GM18526 (cell line): Measurements from ENCODE around the gene PNPLA7.

ENCODE experiments used
- POLR2A ChIP-seq: IDR thresholded peaks from 3 replicates; pipeline ENCODE4 v1.6.1; 2011; ENCODE audit not compliant: insufficient read length; ENCODE audit errors: extremely low read depth

The PNPLA7 gene

DNA sequence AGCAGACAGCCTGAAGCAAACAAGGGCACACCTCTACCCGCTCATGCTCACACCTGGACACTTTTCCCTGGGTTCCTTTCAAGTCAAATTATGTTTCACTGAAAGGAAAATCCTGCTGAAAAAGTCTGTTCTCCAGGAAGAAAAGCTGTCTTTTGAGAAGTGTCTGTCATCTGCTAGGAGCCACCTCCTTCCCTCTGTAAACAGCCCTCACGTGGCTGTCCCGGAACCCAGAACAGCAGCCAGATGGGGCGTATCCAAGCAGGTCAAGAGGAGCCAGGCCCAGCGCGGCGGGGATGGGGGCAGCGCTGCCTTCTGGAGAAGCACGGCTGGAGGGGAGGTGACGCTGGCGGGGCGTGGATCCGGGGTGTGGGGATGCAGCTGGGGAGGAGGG, at the start of gene PNPLA7:
TSS of gene PNPLA7 (minus strand) at position 172 of the 391 bp plus-strand sequence. CDS start 205 bp downstream, outside the sequence.
- TF ChIP-seq POLR2A: no peak

DNA sequence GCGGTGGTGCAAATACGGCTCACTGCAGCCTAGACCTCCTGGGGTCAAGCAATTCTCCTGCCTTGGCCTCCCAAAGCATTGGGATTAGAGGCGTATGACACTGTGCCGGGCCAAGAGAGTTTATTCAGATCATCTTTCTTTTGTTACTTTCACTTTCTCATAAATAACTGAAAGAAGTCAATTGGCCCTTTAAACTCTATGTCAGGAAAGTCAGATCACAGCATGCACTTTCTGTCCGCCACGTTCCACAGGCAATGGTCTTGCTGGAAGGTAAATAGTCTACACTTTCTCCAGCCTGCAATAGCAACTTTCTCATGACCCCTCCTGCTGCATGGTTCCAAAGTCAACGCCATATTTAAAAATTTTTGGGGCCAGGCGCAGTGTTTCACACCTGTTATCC, 48.7 kb upstream of the PNPLA7 start:
- TF ChIP-seq POLR2A: no peak

DNA sequence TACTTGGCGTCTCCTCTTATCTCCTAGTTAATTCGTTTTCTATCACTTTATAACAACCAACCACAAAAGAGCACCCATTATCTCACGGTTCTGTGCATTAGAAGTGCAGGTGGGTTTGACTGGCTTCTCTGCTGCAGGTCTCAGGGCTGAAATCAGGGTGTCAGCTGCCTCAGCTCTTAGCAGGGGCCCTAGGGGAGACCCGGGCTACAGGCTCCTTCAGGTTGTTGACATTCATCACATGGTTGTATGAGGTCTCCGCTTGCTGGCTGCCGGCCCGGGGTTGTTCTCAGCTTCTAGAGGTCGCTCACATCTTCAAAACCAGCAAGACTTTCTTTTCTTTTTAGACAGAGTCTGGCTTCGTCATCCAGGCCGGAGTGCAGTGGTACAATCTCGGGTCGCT, 43.0 kb upstream of the PNPLA7 start:
- no peak for TF ChIP-seq POLR2A

DNA sequence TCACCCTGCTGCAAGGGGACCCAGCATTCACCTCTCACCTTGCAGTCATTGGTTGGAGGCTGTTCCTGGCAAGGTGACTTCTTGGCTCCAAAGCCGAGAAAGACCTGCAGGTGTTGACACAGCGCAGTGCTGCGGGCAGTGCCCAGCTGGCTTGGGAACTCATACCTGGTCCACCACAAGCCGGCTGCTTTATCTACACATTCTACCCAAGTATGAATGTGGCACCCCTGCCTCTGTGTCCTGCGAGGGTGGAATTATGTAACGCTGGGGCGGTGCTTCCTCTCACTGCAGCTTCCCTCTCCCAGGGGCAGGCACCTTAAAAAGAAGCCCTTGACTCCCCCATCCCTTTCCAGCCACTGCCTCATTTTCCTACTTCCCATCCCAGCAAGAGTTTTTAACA, 42.6 kb upstream of the PNPLA7 start:
- no peak for TF ChIP-seq POLR2A

DNA sequence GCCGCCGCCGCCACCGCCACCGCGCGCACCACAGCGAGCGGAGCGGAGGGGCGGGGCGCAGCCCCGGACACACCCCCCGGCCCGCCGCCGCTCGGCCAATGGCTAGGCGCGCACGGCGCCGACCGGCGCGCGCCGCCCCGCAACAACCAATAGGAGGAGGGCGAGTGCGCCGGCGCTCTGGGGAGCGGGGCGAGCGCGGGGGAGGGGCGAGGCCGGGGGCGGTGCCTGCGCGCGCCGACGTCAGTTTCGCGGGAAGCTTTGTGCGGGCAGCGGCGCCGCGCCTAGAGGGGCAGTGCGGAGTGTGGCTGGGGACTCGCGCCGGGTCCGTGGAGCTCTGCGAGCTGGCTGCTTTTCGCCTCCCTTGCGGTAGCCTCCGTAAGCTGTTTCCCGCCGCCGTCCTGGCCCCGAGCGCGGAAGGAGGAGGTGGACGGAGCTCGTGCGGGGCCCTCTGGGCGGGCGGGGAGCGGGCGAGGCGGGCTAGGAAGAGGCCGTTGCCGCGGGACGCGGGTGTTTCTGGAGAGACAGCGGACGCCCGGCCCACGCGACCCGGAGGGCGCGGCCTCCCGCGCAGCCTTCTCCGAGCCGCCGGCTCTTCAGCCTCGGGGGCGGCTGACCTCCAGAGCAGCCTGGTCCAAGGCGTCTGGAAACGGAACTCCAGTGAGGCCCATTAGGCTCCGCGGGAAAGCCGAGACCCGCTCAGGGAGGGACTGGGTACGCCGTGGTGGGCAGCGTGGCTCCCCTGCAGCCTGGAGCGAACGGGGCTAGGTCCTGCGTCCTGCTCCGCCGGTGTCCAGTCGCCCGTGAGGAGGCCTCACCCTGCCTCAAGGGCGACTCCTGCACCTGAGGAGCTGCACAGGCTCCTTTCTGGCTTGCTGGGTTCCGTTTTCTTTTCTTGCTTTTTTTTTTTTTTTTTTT, 40.5 kb upstream of the PNPLA7 start, which contains the start of gene ZMYND19:
TSS of gene ZMYND19 (minus strand) at position 44 of the 915 bp plus-strand sequence. CDS start 249 bp downstream, outside the sequence.
- peak; percentile 49 for TF ChIP-seq POLR2A

DNA sequence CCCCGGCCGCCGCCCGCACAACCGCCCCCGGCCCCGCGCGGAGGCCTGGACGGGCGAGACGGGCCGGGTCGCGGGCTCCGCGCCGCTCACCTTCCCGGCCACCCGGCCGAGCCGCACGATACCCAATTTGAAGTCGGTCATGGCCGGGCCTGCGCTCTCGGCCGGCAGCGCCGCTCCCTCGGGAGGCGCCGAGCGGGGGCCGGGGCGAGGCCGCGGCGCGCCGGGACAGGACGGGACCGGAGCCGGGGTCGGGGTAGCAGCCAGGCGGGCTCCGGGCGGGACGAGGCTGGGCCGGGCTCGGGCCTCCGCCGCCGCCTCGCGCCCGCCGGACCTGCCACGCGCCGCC, 39.9 kb upstream of the PNPLA7 start:
- TF ChIP-seq POLR2A: no peak

DNA sequence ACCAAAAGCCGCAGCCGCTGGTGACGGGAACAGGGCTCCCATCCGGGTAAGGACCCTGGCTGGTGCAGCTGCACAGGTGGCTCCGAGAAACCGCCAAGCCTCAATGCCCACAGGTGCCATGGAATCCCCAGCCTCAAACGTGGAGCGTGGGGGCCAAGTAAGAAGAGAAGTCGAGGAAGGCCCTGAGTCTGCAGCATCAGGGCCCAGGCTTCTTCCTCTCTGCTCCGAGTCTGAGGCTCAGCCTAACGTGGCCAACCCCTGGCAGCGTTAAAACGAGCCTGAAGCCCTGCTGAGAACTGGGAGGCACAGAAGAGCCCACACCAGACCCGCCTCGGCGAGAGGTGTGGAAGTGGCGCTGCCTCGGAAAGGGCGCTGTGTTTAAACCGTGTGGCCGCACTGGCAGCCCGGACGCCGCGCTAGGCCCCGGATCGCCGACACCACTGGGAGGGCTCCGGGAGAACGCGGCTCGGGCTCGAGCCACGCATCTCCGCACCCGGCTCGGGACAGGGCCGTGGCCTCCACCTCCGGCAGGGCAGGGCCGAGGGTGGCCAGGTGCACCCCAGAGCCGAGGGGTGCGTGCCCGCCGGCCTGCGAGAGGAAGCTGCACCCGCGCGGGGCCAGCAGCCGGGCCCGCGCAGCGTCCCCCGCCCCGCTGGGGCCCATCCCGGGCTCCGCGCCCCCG, 39.4 kb upstream of the PNPLA7 start:
- TF ChIP-seq POLR2A: no peak

DNA sequence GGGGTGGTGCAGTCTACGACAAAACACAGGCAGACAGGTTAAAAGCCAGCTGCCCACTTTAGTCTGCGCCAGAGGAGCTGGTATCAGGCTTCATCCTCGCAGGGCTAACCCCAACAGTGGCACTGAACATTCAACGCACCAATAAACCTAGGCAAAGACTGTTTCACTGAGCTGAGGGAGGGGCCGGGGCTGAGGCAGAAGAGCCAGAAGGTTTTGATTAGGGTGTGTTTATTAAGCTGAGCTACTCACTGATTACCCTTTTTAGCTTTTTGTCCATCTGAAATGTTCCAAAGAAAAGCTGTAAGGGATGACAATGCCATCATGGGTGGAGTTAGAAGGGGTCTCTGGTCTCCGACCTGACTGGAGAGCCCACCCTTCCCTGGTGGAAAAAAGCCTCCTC, 38.7 kb upstream of the PNPLA7 start:
- no peak for TF ChIP-seq POLR2A

DNA sequence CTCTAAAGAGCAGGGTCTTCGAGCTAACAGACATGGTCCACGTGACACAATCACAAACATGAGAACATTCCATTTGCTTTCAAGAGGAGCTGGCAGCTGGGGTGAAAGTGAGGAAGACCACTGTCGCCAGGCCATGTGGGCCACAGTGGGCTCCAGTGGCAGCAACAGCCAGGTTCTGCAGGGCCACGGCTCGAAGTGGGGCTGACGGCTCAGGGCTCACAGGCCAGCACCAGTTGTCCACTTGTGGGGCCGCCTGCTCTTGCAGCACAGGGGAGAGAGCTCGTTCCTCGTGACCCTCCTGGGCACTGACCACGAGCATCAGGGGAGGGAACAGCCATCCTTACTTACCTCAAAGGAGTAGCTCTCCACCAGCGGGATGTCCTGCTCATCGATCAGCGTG, 38.1 kb upstream of the PNPLA7 start:
- TF ChIP-seq POLR2A: no peak

DNA sequence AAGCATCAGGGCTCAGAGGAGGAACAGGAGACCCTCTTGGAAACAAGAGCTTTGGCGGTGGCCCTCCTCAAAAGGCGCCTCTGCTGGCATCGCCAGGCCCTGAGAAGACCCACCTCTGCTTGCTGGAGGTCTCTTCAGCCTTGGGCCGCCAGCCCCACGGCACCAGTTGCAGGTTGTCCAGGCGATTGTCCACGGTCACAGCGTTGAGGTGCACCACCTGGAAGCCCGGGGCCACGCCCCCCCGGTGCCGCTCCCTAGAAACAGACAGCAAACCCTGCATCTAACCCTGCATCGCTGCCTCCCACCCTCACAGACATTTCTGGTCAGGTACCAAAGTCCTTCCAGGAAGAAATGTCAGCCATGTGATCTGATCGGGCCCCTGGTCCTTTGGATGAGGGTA, 36.7 kb upstream of the PNPLA7 start:
- TF ChIP-seq POLR2A: no peak

DNA sequence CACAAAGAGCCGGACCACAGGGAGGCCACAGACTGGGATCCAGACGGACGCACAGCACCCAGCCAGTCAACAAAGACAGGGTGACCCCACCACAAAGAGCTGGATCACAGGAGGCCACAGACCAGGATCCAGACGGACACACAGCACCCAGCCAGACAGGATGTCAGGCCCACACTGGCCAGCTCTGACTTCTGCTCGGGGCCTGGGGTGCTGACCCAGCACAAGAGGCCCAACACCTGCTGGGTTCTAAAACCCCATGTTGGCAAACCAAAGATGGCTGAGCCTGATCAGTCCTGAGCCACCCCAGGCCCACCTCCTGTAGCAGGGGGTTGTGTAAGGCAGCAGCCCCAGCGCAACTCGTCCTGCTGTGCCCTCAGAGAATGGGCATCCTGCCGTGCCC, 33.8 kb upstream of the PNPLA7 start:
- no peak for TF ChIP-seq POLR2A

DNA sequence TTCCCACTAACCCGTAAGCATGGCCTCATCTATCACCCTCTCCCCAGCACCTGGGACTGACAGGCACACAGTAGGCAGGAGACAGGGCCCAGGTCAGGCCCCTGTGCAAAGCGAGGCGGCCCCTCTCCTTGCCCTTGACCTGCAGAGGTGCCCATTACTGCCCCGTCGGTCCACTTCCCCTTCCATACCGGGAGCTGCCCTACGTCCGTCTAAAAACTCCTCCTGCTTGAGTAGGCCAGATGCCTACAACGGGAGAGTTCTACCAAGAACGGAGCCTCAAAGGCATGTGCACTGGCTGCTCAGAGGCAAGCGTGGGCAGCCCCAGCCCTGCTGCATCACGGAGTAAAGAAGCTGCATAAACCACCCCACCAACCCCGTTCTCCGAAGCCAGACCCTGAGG, 33.1 kb upstream of the PNPLA7 start:
- TF ChIP-seq POLR2A: no peak

DNA sequence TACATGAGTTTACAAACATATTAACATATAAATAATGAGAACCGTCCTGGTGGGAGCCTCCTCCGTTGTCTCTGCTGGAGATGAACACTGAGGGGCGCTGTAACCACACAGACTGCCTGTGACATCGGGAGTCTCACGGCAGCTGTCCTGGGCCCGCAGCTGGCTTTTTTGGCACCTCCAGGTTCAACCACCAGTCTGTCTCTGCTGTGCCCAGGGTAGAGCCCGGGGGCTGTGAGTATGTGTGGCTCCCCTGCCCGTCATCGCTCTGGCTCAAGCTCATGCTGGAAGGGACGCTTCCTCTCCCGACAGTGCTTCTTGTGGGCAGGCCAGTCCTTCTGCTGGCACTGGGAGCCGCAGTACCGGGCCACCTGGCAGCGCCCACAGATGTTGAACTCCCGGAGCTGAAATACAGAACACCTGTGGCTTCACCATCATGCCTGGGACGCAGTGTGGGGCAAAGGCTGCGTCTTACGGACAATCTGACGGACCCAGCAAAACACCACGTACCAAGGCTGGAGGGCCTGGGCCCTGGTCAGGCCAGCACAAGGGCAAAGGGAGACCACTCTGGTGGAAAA, 32.2 kb upstream of the PNPLA7 start:
- no peak for TF ChIP-seq POLR2A

DNA sequence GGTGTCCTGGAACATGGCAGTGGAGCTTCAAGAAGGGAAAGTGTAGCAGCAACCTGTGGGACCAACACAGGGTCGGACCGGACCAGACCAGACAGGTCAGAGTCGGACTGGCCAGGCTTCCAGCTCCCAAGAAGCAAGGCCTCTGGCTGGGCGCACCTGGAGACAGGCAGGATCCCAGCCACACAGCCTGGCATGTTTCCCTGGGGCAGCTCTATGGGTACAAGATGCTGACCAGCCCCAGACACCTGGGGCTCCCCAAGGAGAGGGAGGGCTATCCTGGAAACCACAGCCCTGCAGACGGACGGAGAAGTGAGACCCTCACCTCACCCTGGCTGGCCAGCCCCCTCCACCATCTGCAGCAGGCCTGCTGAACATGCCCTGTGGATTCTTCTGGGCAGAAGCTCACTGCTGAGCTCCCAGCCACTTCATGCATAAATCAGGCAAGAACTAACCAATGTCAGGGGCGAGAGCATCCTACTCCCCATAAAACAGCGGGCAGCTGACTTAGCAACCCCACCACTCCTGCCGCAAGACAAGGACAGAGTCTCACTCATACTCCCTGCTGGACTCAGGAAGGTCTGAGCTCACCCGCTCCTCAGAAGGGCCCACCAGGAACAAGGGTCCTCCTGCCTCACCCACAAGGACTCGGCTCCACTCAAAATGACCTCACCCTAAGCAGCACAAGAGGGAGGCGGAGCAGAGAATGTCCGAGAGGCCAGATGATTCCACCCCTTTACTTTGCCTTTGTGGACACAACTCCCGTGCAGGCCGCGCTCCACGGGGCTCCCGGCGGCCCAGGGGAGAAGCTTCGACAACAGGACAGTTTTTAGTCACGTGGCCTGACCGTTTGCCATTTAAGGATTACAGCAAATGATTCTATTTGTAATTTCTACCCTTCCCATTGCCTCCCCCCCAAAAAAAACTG, 31.4 kb upstream of the PNPLA7 start:
- TF ChIP-seq POLR2A: no peak

DNA sequence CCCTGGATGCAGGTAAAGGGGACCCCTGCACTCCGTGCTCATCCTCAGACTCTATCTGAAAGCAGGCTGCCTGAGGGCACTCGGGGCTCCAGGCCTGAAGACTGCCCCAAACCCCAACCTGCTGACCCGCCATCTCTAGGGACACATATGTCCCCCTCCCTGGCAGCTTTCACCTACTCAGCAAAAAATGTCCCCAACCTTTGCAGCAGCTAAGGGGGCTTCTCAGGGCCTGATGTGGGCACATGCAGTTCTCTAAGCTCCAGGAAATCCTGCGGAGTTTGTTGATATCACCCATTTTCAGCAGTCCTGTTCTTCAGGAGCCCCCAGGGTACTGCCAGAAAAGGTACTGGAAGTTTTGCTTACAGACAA, 30.7 kb upstream of the PNPLA7 start:
- TF ChIP-seq POLR2A: no peak
